ENCODE measurements around the gene ARID1B. TPM values are rescaled to one million over a fixed set of nuclear protein-coding genes. Genes with fewer than 3 reads are reported as not detected.

ARID1B gene
- total RNA-seq, 4 donors from 2014 or later, result 87.1 to 194 (median 115) TPM

- H3K36me3 ChIP-seq, result no peaks in the 10 kb centered on the region
- in situ Hi-C loops (cut with MboI; ENCODE audit: low pct_ligation_motif_present in 1 of 4, low pct_unique_long_range_greater_than_20kb in 1 of 4, low sequenced_read_pairs in 3 of 4), result loop anchor here in 1 of 4 donors (25.0 kb wide), 1 partner anchor 314 kb away; no protein-coding TSS in a partner anchor
- WGBS, 2 donors (ENCODE audit: low coverage in 1 of 2), result 92 to 97% methylated on average over 4 to 12 of the region's 12 CpGs
- peaks cover 0 to 16% (median 4%) of the 10 kb centered on the region in 4 donors for H3K4me1 ChIP-seq
- intact Hi-C loops (cut with DNase I; ENCODE audit: low total_unique reads), result no loop called here
- no peak for TF ChIP-seq EP300 (IDR thresholded peaks at IDR 0.05; ENCODE audit: low read depth)
- TF ChIP-seq, protein P1, sequence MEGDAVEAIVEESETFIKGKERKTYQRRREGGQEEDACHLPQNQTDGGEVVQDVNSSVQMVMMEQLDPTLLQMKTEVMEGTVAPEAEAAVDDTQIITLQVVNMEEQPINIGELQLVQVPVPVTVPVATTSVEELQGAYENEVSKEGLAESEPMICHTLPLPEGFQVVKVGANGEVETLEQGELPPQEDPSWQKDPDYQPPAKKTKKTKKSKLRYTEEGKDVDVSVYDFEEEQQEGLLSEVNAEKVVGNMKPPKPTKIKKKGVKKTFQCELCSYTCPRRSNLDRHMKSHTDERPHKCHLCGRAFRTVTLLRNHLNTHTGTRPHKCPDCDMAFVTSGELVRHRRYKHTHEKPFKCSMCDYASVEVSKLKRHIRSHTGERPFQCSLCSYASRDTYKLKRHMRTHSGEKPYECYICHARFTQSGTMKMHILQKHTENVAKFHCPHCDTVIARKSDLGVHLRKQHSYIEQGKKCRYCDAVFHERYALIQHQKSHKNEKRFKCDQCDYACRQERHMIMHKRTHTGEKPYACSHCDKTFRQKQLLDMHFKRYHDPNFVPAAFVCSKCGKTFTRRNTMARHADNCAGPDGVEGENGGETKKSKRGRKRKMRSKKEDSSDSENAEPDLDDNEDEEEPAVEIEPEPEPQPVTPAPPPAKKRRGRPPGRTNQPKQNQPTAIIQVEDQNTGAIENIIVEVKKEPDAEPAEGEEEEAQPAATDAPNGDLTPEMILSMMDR (IDR thresholded peaks at IDR 0.05), result no peak
- no peak for TF ChIP-seq POLR2A (IDR thresholded peaks at IDR 0.05)
- no peak for TF ChIP-seq POLR2AphosphoS5 (IDR thresholded peaks at IDR 0.05)
- DNase-seq, result no peak
- H3K4me3 ChIP-seq, result no peak overlapping the region
- H3K27me3 ChIP-seq, result no peaks in the 10 kb centered on the region
- no peaks in the 10 kb centered on the region for H3K9me3 ChIP-seq
- no peak overlapping the region for H3K27ac ChIP-seq
Observed at GRCh38 chr6:157001716-157002115, 224.5 kb downstream of the ARID1B start.

GRCh38 chr6:157002774-157003173 lies 225.6 kb downstream of the ARID1B start:
- WGBS, 2 donors (ENCODE audit: low coverage in 1 of 2), result 90 to 100% methylated on average over 1 of the region's 1 CpG
- no peak for TF ChIP-seq POLR2AphosphoS5 (IDR thresholded peaks at IDR 0.05)
- TF ChIP-seq EP300 (IDR thresholded peaks at IDR 0.05; ENCODE audit: low read depth), result no peak
- TF ChIP-seq, protein P1 (IDR thresholded peaks at IDR 0.05), result no peak
- no peak for TF ChIP-seq POLR2A (IDR thresholded peaks at IDR 0.05)

GRCh38 chr6:157005940-157006339 lies 228.8 kb downstream of the ARID1B start:
- no peak overlapping the region for H3K4me3 ChIP-seq
- H3K27ac ChIP-seq, result no peak overlapping the region
- no peaks in the 10 kb centered on the region for H3K36me3 ChIP-seq
- no peak for DNase-seq
- WGBS, 2 donors (ENCODE audit: low coverage in 1 of 2), result 57 to 64% methylated on average over 1 to 2 of the region's 2 CpGs
- in situ Hi-C loops (cut with MboI; ENCODE audit: low pct_ligation_motif_present in 1 of 4, low pct_unique_long_range_greater_than_20kb in 1 of 4, low sequenced_read_pairs in 3 of 4) (loop anchor here in 1 of 4 donors (25.0 kb wide), 1 partner anchor 319 kb away; no protein-coding TSS in a partner anchor), intact Hi-C loops (cut with DNase I; ENCODE audit: low total_unique reads) (no loop called here)
- peaks cover 0 to 24% (median 9%) of the 10 kb centered on the region in 4 donors for H3K4me1 ChIP-seq
- H3K27me3 ChIP-seq, result no peaks in the 10 kb centered on the region
- TF ChIP-seq EP300 (IDR thresholded peaks at IDR 0.05; ENCODE audit: low read depth) (no peak), POLR2AphosphoS5 (IDR thresholded peaks at IDR 0.05) (no peak), POLR2A (IDR thresholded peaks at IDR 0.05) (no peak)
- TF ChIP-seq, protein P1 (IDR thresholded peaks at IDR 0.05), result no peak
- H3K9me3 ChIP-seq, result no peaks in the 10 kb centered on the region

More at GRCh38 chr6:157002774-157003173, 225.6 kb downstream of the ARID1B start:
- Histone ChIP-seq H3K27me3 (no peaks in the 10 kb centered on the region), H3K36me3 (no peaks in the 10 kb centered on the region), H3K27ac (no peak overlapping the region), H3K9me3 (no peaks in the 10 kb centered on the region), H3K4me3 (no peak overlapping the region), H3K4me1 (peaks cover 0 to 16% (median 4%) of the 10 kb centered on the region in 4 donors)
- intact Hi-C loops (cut with DNase I; ENCODE audit: low total_unique reads) (no loop called here), in situ Hi-C loops (cut with MboI; ENCODE audit: low pct_ligation_motif_present in 1 of 4, low pct_unique_long_range_greater_than_20kb in 1 of 4, low sequenced_read_pairs in 3 of 4) (loop anchor here in 1 of 4 donors (25.0 kb wide), 1 partner anchor 315 kb away; no protein-coding TSS in a partner anchor)
- DNase-seq, result no peak

DNA sequence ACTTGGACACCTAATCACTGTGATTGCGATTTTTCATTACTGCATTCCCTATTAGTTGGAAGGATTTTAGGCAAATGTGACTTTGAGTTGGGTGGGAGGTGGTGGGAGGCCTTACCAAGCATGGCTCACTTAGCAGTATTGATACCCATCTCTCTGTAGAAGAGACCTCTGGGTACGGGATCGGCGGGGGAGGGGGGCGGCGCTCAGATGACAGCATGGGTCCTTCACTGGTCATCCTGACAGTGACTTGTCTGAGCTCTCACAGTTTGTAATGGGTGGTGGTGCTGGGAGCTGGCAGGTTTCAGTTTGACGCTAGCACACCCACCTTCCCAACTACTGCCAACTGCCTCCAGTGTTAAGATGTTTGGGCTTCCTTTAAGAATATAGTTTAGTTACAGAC lies 231.4 kb downstream of the ARID1B start:
- Histone ChIP-seq H3K9me3 (no peaks in the 10 kb centered on the region), H3K4me1 (peaks cover 0 to 24% (median 6%) of the 10 kb centered on the region in 4 donors), H3K36me3 (no peaks in the 10 kb centered on the region), H3K27me3 (no peaks in the 10 kb centered on the region), H3K27ac (no peak overlapping the region), H3K4me3 (no peak overlapping the region)
- in situ Hi-C loops (cut with MboI; ENCODE audit: low pct_ligation_motif_present in 1 of 4, low pct_unique_long_range_greater_than_20kb in 1 of 4, low sequenced_read_pairs in 3 of 4), result loop anchor here in 1 of 4 donors (25.0 kb wide), 1 partner anchor 321 kb away; no protein-coding TSS in a partner anchor
- WGBS, 2 donors (ENCODE audit: low coverage in 1 of 2), result 98 to 100% methylated on average over 1 to 7 of the region's 7 CpGs
- TF ChIP-seq EP300 (IDR thresholded peaks at IDR 0.05; ENCODE audit: low read depth), result no peak
- no peak for TF ChIP-seq POLR2AphosphoS5 (IDR thresholded peaks at IDR 0.05)
- no peak for DNase-seq
- intact Hi-C loops (cut with DNase I; ENCODE audit: low total_unique reads), result no loop called here

All from transverse colon (tissue), 4 donors.